ENCODE data around the gene ZMPSTE24.

The ZMPSTE24 gene

DNA sequence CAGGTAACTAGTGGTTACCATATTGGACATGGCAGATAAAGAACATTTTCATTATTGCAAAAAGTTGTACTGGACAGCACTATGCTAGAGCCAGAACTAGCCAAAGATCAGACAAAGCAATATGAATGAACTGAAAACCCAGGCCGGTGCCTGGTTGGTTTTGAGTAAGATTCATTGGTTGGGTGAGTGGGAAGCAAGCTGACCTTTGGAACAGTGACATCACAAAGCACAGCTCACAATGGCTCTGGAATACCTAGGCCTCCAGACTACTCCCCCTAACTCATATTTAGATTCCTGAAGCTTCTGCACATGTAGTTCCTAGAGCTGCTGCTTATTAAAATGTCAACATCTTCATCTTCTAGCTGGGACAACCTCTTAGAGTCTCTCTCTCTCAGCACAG, 10.4 kb upstream of the ZMPSTE24 start, which contains the start of gene TMCO2:
TMCO2 (plus strand) TSS at position 283 of the 400 bp plus-strand sequence; CDS start at position 340, 57 bp downstream.
- Mint-ChIP-seq H3K27me3 (no peaks in the 10 kb centered on the region), H3K36me3 (ENCODE audit: low read depth) (no peaks in the 10 kb centered on the region), H3K4me3 (no peak within 1 kb of the TSS), H3K27ac (no peak within 1 kb of the TSS), H3K4me1 (ENCODE audit: low read depth) (peaks cover 18% of the 10 kb centered on the region), H3K9me3 (no peaks in the 10 kb centered on the region)
- no peak for DNase-seq

DNA sequence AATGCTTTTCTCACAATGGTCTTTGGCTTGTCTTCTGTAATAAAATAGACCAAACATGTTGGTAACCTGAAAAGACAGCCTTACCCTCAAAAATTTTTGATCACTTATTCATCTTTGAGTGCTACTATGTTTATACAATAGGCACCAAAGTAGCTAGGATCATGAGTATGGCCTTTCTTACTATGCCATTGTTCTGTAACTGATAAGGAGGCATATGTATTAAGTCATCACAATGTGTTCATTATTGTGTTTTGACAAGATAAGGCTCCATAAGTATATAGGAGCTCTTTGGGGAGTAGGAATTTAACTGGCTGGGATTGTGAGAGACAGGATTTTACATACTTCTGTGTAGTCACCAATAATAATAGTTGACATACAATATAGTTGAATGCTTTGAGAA, 9.6 kb upstream of the ZMPSTE24 start:
- no peaks in the 10 kb centered on the region for H3K27me3 Mint-ChIP-seq
- H3K4me1 Mint-ChIP-seq (ENCODE audit: low read depth) = peaks cover 18% of the 10 kb centered on the region
- H3K27ac Mint-ChIP-seq = no peak overlapping the region
- H3K4me3 Mint-ChIP-seq = no peak overlapping the region
- no peak for DNase-seq
- no peaks in the 10 kb centered on the region for H3K36me3 Mint-ChIP-seq (ENCODE audit: low read depth)
- H3K9me3 Mint-ChIP-seq = no peaks in the 10 kb centered on the region

DNA sequence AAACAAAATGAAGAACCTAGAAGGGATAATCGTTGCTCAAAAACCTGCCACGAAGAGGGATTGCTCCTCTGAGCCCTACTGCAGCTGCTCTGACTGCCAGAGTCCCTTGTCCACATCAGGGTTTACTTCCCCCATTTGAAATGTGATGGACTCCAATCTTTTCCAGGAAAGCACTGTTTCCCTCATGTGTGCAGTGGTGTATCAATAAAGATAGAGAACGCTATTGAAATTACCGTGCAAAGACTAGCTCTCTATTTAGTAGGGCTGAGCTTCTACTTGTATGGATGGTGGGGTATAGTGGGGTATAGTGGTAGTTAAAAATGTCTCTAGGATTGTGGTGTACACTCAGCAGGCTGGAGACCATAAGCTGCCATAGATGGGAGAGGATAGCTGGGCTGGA, 6.6 kb upstream of the ZMPSTE24 start:
- Mint-ChIP-seq H3K9me3 (no peaks in the 10 kb centered on the region), H3K36me3 (ENCODE audit: low read depth) (no peaks in the 10 kb centered on the region), H3K4me3 (no peak overlapping the region), H3K27me3 (no peaks in the 10 kb centered on the region), H3K4me1 (ENCODE audit: low read depth) (peaks cover 19% of the 10 kb centered on the region), H3K27ac (no peak overlapping the region)
- DNase-seq = no peak

DNA sequence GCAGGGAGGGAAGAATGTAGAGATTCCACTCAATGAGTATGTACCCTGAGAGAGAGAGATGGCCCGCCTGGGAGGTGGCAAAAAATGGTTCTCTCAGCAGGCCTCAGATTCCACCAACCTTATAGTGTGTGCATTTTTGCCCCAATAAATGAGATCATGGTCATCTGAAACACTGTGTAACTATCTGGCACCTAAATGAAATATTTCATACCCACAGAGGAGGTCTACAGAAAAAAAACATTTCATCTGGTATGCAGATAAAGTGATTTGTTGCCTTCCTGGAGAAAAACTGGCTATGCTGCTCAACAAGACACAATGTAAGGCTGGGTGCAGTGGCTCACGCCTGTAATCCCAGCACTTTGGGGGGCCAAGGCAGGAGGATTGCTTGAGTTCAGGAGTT, 5.4 kb upstream of the ZMPSTE24 start:
- no peak overlapping the region for H3K27ac Mint-ChIP-seq
- no peaks in the 10 kb centered on the region for H3K27me3 Mint-ChIP-seq
- no peak for DNase-seq
- H3K4me3 Mint-ChIP-seq = no peak overlapping the region
- no peaks in the 10 kb centered on the region for H3K9me3 Mint-ChIP-seq
- peaks cover 24% of the 10 kb centered on the region for H3K4me1 Mint-ChIP-seq (ENCODE audit: low read depth)
- H3K36me3 Mint-ChIP-seq (ENCODE audit: low read depth) = peaks cover 9% of the 10 kb centered on the region

DNA sequence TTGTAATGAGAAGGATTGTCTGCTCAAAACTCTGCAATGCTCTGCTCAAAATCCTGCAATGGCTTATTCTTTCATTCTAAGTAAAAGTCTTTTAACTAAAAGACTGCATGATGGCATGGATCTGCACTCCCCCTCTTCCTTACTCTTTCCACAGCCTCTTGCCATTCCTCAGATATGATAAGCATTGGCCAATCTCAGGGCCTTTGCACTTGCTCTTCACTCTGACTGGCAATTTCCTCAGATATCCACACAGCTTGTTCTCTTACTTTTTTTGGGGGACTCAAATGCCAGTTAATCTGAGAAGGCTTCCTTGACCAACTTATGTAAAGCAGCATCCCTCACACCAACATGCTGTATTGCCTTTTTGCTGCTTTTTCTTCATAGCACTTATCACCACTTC, 2.8 kb upstream of the ZMPSTE24 start:
- Mint-ChIP-seq H3K27me3 (no peaks in the 10 kb centered on the region), H3K27ac (peak overlapping the region; percentile 20), H3K9me3 (no peaks in the 10 kb centered on the region), H3K4me1 (ENCODE audit: low read depth) (peaks cover 33% of the 10 kb centered on the region), H3K36me3 (ENCODE audit: low read depth) (peaks cover 28% of the 10 kb centered on the region), H3K4me3 (no peak overlapping the region)
- DNase-seq = no peak

DNA sequence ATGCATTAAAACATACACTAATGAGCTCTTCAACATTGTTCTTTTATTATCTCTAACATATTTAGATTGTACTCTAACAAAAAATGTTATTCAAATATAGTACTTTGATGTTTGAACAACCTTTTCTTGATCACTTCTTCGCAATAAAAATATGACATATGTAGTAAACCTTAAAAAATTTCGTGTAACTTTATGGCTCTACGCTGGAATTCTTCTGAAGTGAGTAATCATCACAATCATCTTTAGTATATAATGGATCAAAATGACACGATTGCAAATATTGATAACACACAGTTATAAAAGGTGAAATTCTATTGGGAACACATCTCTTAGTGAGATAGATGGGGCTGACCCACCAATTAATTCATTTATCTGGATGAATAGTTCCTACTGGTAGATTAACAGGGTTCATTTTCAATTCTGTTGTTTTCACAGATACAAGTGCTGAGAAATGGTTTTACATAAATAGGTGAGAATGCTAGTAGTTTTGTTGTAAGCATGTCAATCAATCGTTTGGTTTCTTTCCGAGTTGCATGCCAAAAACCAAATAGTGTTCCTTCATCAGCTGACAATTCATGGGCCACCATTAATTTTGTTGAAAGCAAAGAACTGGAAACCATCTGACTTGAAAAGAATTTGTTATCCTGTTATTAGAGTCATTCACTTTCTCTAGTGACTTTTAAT, 1.5 kb upstream of the ZMPSTE24 start:
- peak overlapping the region; percentile 91 for H3K4me3 Mint-ChIP-seq

DNA sequence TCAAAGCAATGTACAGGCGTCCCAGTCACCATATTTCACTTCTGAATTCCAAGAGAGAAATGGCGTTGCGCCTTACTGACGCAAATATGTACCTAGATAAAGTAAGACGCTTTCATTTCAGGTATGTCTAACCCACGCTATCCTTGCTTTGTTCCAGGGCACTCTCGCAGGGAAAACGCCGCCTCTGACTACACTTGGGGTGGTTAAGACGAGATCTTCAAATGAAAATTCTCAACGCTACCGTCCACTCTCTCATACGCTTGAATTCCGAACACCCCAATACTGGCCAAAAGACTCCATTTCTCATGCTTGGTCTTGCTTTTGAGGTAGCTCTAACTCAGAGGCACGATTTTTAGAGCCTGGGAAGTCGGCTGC, 736 bp upstream of the ZMPSTE24 start:
- no peak for DNase-seq

More for the DNA sequence above, 1.5 kb upstream of the ZMPSTE24 start:
- Mint-ChIP-seq H3K27me3 (no peaks in the 10 kb centered on the region), H3K36me3 (ENCODE audit: low read depth) (peaks cover 41% of the 10 kb centered on the region), H3K27ac (peak overlapping the region; percentile 100), H3K9me3 (no peaks in the 10 kb centered on the region), H3K4me1 (ENCODE audit: low read depth) (peaks cover 44% of the 10 kb centered on the region)
- DNase-seq = no peak

DNA sequence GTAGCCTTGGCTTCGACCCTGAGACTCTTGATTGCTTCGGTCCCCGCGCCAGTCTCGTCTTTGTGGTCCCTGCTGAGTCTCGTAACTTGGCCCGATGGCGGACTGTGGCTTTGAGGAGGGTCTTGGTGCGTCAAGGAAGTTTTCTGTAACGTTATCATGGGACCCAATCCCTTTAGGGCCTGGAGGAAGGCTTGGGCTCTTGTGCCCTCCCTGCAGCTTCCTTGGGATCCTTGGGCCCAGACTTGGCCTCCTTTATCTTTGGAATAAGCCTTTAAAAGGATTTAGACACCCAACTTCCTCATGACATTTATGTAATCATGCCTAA, 371 bp downstream of the ZMPSTE24 start:
- Mint-ChIP-seq H3K4me1 (ENCODE audit: low read depth) (peaks cover 59% of the 10 kb centered on the region), H3K4me3 (peak overlapping the region; percentile 91), H3K27ac (peak overlapping the region; percentile 100), H3K27me3 (no peaks in the 10 kb centered on the region), H3K36me3 (ENCODE audit: low read depth) (peaks cover 60% of the 10 kb centered on the region), H3K9me3 (no peaks in the 10 kb centered on the region)
- DNase-seq = no peak

More for the DNA sequence above, 736 bp upstream of the ZMPSTE24 start:
- no peaks in the 10 kb centered on the region for H3K9me3 Mint-ChIP-seq
- H3K36me3 Mint-ChIP-seq (ENCODE audit: low read depth) = peaks cover 49% of the 10 kb centered on the region
- H3K27ac Mint-ChIP-seq = peak overlapping the region; percentile 100
- H3K4me3 Mint-ChIP-seq = peak overlapping the region; percentile 91
- peaks cover 49% of the 10 kb centered on the region for H3K4me1 Mint-ChIP-seq (ENCODE audit: low read depth)
- H3K27me3 Mint-ChIP-seq = no peaks in the 10 kb centered on the region

DNA sequence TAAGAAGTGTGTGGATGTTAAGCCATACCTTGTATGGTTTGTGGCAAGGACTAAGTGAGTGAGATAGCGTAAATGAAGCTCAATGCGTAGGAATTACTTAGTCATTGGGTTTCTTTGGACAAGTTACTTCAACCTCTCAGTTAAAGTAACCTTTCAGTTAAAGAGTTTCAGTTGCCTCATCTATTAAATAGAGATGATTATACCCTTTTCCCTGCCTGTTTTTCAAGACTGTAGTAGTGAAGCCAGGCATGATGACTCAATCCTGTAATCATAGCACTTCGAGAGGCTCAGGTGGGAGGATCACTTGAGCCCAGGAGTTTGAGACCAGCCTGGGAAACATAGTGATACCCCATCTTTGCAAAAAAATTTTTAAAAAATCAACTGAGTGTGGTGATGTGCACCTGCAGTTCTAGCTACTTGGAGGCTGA, 6.3 kb downstream of the ZMPSTE24 start:
- Mint-ChIP-seq H3K27ac (peak overlapping the region; percentile 94), H3K9me3 (no peaks in the 10 kb centered on the region), H3K36me3 (ENCODE audit: low read depth) (peaks cover 91% of the 10 kb centered on the region), H3K27me3 (no peaks in the 10 kb centered on the region), H3K4me3 (peak overlapping the region; percentile 41), H3K4me1 (ENCODE audit: low read depth) (peaks cover 69% of the 10 kb centered on the region)
- DNase-seq = peak; percentile 39

DNA sequence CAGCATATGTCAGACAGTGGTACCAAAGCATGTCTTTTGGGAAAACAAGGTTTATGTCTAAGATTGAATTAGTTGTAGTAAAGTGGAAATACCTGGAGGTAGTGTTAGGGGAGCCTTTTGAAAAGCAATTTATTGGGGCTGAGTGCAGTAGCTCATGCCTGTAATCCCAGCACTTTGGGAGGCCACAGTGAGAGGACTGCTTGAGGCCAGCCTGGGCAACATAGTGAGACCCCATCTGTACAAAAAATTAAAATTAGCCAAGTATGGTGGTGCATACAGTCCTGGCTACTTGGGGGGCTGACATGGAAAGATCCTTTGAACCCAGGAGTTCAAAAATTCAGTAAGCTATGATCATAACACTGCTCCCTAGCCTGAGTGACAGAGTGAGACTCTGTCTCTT, 7.3 kb downstream of the ZMPSTE24 start:
- Mint-ChIP-seq H3K4me1 (ENCODE audit: low read depth) (peaks cover 67% of the 10 kb centered on the region), H3K36me3 (ENCODE audit: low read depth) (peaks cover 91% of the 10 kb centered on the region), H3K9me3 (no peaks in the 10 kb centered on the region), H3K4me3 (no peak overlapping the region), H3K27me3 (no peaks in the 10 kb centered on the region), H3K27ac (no peak overlapping the region)
- DNase-seq = no peak

DNA sequence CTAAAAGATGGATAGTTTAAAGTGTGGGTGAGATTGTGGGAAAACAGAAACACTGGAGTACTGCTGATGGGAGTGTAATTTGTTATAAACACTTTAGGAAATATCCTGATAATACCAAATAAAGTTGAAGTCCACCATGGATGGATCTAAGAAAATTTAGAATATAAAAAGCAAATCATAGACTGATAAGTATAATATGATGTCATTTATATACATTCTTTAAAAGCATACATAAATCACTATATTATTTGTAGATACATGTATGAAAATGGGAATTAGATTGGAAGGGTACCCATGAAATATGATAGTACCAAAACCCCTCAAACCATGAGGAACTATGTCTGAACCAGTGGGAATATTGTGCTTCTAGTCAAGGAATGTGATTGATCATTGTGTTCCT, 7.9 kb downstream of the ZMPSTE24 start:
- no peak for DNase-seq
- Mint-ChIP-seq H3K9me3 (no peaks in the 10 kb centered on the region), H3K4me1 (ENCODE audit: low read depth) (peaks cover 67% of the 10 kb centered on the region), H3K27me3 (no peaks in the 10 kb centered on the region), H3K27ac (peak overlapping the region; percentile 55), H3K4me3 (no peak overlapping the region), H3K36me3 (ENCODE audit: low read depth) (peaks cover 91% of the 10 kb centered on the region)

DNA sequence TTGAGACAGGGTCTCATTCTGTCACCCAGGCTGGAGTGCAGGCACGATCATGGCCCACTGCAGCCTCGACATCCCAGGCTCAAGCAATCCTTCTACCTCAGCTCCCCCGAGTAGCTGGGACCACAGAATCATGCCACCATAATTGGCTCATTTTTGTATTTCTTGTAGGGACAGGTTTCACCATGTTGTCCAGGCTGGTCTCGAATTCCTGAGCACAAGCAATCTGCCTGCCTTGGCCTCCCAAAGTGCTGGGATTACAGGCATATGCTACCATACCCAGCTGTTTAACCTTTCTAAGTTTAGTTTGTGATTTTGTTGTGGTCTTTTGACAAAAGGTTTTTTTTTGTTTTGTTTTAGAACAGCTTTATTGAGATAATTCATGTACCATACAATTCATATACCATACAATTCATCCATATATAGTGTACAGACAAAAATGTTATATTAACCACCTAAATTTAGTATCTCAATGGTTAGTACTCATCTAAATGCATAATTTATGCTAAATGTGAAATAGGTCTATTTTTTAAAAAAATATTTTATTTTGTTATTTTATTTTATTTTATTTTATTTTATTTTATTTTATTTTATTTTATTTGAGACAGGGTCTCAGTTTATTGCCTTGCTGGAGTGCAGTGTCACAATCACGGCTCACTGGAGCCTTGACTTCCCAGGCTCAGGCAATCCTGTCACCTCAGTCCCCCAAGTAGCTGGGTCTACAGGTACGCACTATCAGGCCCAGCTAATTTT, 8.9 kb downstream of the ZMPSTE24 start:
- H3K9me3 Mint-ChIP-seq = no peaks in the 10 kb centered on the region
- H3K27ac Mint-ChIP-seq = peak overlapping the region; percentile 18
- H3K36me3 Mint-ChIP-seq (ENCODE audit: low read depth) = peaks cover 90% of the 10 kb centered on the region
- H3K4me1 Mint-ChIP-seq (ENCODE audit: low read depth) = peaks cover 66% of the 10 kb centered on the region
- DNase-seq = no peak
- H3K4me3 Mint-ChIP-seq = no peak overlapping the region
- no peaks in the 10 kb centered on the region for H3K27me3 Mint-ChIP-seq

DNA sequence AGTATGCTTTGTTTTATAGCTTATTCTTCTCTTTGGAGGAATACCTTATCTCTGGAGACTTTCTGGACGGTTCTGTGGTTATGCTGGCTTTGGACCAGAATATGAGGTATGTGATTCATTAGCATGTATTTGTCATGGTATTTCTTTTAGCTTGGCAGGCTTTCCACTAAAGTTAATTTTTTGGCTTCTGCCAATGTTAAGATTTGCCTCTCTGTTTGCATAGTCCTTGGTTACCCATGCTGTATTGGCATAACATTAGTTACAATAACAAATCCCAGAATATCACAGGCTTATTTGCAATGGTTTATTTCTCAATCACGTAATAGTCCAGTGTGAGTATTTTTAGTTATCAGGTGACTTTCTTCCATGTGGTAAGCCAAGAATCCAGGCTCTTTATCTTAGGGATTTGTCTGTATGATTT, 9.7 kb downstream of the ZMPSTE24 start:
- no peaks in the 10 kb centered on the region for H3K27me3 Mint-ChIP-seq
- peak overlapping the region; percentile 30 for H3K27ac Mint-ChIP-seq
- H3K9me3 Mint-ChIP-seq = no peaks in the 10 kb centered on the region
- peaks cover 68% of the 10 kb centered on the region for H3K4me1 Mint-ChIP-seq (ENCODE audit: low read depth)
- H3K4me3 Mint-ChIP-seq = no peak overlapping the region
- DNase-seq = no peak
- H3K36me3 Mint-ChIP-seq (ENCODE audit: low read depth) = peaks cover 89% of the 10 kb centered on the region

DNA sequence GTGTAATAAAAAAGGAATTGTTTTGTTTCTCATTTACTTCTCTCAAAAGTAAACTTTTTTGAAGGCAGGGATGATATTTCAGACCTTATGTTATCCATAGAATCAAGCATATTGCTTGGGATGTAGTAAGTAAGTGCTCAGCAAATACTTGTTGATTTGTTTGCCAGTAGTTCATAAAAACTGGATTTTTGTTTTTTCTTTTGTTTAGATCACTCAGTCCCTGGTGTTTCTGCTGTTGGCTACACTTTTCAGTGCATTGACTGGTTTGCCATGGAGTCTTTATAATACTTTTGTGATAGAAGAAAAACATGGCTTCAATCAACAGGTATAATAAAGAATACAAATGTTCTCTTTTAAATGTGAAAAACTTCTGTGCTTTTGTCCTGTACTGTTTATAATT, 10.2 kb downstream of the ZMPSTE24 start:
- H3K36me3 Mint-ChIP-seq (ENCODE audit: low read depth) = peaks cover 88% of the 10 kb centered on the region
- no peak overlapping the region for H3K4me3 Mint-ChIP-seq
- peaks cover 66% of the 10 kb centered on the region for H3K4me1 Mint-ChIP-seq (ENCODE audit: low read depth)
- no peak for DNase-seq
- H3K27me3 Mint-ChIP-seq = no peaks in the 10 kb centered on the region
- H3K27ac Mint-ChIP-seq = peak overlapping the region; percentile 30
- H3K9me3 Mint-ChIP-seq = no peaks in the 10 kb centered on the region

DNA sequence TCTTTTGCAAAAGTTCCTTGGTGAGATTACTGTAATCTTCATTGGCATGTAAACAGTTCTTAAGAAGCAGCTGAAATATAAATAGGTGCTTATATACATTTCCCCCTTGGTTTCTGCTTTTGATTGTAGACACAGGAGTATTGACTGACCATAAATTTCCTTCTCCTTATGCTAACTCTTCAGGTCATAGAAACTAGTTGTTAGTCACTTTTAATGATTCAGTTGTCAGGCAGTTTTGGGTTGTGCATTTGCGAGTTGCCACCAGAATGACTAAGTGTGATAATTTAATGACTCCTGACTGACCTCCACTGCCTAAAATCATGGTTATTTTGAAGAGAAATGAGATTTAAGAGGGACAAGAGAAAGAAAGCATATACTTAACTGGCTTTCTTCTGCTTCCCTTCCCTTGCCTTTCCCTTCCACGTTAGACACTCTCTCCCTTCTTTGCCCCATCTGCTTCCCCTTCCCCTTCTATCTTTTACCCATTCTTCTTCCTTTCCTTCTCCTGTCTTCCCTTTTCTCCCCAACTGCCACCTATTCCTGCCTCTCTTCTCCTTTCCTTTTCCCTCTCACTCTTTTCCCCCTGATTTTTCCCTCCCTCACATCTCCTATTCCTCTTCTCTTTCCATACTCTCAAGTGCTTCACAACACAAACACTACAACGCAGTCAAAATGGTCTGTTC, 12.3 kb downstream of the ZMPSTE24 start:
- Mint-ChIP-seq H3K4me1 (ENCODE audit: low read depth) (peaks cover 51% of the 10 kb centered on the region), H3K27me3 (no peaks in the 10 kb centered on the region), H3K36me3 (ENCODE audit: low read depth) (peaks cover 85% of the 10 kb centered on the region), H3K4me3 (peak overlapping the region; percentile 52), H3K27ac (peak overlapping the region; percentile 97), H3K9me3 (no peaks in the 10 kb centered on the region)
- DNase-seq = no peak
